ENCODE results near the gene HS6ST2. TPM values are rescaled to one million over a fixed set of nuclear protein-coding genes. Genes with fewer than 3 reads are reported as not detected.

The HS6ST2 gene
- total RNA-seq, 1 experiment from 2014 or later = 13.4 TPM

DNA sequence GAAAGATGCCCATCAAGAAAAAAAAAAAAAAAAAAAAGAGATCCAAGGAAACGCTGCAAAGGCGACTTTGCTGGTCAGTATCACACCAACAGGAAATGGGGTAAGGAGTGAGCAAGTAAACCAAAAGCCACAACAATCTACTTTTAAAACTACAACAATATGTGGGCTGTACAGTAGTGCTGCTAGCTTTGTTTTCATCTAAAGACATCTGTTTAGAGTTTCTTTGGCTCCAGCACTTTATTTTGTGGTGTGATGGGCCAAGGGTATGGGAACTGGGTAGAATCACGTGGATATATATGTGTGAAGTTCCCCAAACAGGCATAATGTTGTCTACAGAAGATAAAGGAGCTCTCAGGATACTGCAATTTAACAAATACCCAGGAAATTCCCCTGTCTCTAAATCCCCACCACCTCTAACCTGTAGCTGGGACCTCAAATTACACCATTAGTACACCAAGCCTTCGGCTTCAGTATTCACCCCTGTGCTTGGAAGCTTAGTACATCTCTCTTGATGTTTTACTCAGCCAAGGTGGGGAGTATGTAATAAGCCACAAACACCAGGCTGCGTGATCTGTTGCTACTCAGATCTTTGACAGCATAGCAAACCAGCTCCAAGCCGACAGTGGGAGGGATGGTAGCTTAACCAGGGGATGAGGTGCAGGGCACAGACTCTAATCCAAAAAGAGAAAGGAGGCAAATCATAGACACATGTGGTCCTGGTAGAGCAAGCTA lies 207.9 kb downstream of the HS6ST2 start:
- TF ChIP-seq, protein P1, sequence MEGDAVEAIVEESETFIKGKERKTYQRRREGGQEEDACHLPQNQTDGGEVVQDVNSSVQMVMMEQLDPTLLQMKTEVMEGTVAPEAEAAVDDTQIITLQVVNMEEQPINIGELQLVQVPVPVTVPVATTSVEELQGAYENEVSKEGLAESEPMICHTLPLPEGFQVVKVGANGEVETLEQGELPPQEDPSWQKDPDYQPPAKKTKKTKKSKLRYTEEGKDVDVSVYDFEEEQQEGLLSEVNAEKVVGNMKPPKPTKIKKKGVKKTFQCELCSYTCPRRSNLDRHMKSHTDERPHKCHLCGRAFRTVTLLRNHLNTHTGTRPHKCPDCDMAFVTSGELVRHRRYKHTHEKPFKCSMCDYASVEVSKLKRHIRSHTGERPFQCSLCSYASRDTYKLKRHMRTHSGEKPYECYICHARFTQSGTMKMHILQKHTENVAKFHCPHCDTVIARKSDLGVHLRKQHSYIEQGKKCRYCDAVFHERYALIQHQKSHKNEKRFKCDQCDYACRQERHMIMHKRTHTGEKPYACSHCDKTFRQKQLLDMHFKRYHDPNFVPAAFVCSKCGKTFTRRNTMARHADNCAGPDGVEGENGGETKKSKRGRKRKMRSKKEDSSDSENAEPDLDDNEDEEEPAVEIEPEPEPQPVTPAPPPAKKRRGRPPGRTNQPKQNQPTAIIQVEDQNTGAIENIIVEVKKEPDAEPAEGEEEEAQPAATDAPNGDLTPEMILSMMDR (conservative IDR thresholded peaks at IDR 0.05) = no peak
- no peak for TF ChIP-seq EZH2 (IDR thresholded peaks at IDR 0.05; ENCODE audit: low read depth)
- ChIA-PET CTCF (interaction anchor here (0.6 kb wide), 1 partner anchor 76 kb away, joined by 6 read pairs; no protein-coding TSS in a partner anchor), POLR2A (ENCODE audit: unreplicated experiment) (no interaction called here)
- Histone ChIP-seq H3K27me3 (ENCODE audit: insufficient read depth, low read depth) (no peaks in the 10 kb centered on the region), H3K4me1 (replicated peaks; ENCODE audit: insufficient read depth) (no peaks in the 10 kb centered on the region), H3K36me3 (ENCODE audit: low read depth) (no peaks in the 10 kb centered on the region), H3K4me2 (no peak overlapping the region), H2AFZ (no peak overlapping the region), H3F3A (ENCODE audit: insufficient read depth, low read depth) (no peaks in the 10 kb centered on the region), H3K9me2 (ENCODE audit: insufficient read depth) (no peaks in the 10 kb centered on the region), H3K27ac (no peak overlapping the region), H3K4me3 (no peak overlapping the region), H3K79me2 (ENCODE audit: low read depth) (no peaks in the 10 kb centered on the region), H4K20me1 (ENCODE audit: insufficient read depth) (no peaks in the 10 kb centered on the region), H3K9me3 (ENCODE audit: insufficient read depth, low read depth) (no peaks in the 10 kb centered on the region)
- no peak for DNase-seq
- no TSS peak for BruUV-seq (replicated peaks)
- intact Hi-C loops (cut with micrococcal nuclease; ENCODE audit: unreplicated experiment) = no loop called here

DNA sequence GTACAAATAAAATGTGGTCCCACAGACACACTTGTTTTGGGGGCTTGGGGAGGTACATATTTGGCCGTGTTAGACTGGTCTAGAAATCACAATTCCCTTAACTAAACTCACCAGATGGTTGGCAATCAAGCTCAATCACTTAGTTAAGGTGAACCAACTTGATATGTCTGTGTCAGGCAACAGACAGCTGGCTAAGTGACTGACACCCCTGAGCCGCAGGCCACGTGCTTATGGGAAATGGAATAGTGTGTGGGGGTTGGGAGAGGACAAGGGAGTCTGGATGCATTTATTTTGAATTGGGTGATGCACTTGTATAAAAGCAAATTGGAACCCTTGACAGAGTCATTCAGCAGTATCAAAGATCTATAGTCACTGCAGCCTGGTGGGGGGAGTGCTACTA lies 209.0 kb downstream of the HS6ST2 start:
- intact Hi-C loops (cut with micrococcal nuclease; ENCODE audit: unreplicated experiment) = loop anchor here (10.0 kb wide), 1 partner anchor 925 kb away; no protein-coding TSS in a partner anchor
- no peaks in the 10 kb centered on the region for H3K9me3 ChIP-seq (ENCODE audit: insufficient read depth, low read depth)
- ChIA-PET POLR2A (ENCODE audit: unreplicated experiment) (no interaction called here), CTCF (no interaction called here)
- no peaks in the 10 kb centered on the region for H3K27me3 ChIP-seq (ENCODE audit: insufficient read depth, low read depth)
- no peaks in the 10 kb centered on the region for H4K20me1 ChIP-seq (ENCODE audit: insufficient read depth)
- H3K79me2 ChIP-seq (ENCODE audit: low read depth) = no peaks in the 10 kb centered on the region
- H3F3A ChIP-seq (ENCODE audit: insufficient read depth, low read depth) = no peaks in the 10 kb centered on the region
- no peak for TF ChIP-seq EZH2 (IDR thresholded peaks at IDR 0.05; ENCODE audit: low read depth)
- TF ChIP-seq, protein P1 (conservative IDR thresholded peaks at IDR 0.05) = no peak
- H3K4me1 ChIP-seq (replicated peaks; ENCODE audit: insufficient read depth) = no peaks in the 10 kb centered on the region
- H3K36me3 ChIP-seq (ENCODE audit: low read depth) = no peaks in the 10 kb centered on the region
- H2AFZ ChIP-seq = no peak overlapping the region
- no peaks in the 10 kb centered on the region for H3K9me2 ChIP-seq (ENCODE audit: insufficient read depth)
- H3K4me2 ChIP-seq = no peak overlapping the region
- DNase-seq = no peak
- H3K27ac ChIP-seq = no peak overlapping the region
- BruUV-seq (replicated peaks) = no TSS peak
- H3K4me3 ChIP-seq = no peak overlapping the region

DNA sequence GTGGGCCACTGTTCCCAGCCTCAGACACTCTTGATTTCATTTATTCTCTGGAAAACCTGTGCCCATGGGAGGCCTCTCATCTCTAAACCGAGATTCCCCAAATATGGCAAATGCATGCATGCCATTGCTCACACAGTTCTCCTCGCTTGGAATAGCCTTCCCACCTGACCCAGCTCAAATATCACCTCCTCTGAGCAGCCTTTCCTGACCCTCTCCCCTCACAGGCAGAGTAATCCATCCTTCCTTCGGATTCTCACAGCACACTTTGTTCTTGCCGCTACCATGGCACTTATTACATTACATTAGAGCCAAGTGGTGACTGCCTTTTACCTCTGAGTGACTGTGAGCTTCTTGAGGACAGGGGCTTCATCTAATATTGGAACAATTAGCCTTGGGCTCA lies 209.5 kb downstream of the HS6ST2 start:
- H3K27me3 ChIP-seq (ENCODE audit: insufficient read depth, low read depth) = no peaks in the 10 kb centered on the region
- no peak overlapping the region for H3K27ac ChIP-seq
- H3K4me1 ChIP-seq (replicated peaks; ENCODE audit: insufficient read depth) = no peaks in the 10 kb centered on the region
- no peaks in the 10 kb centered on the region for H3K36me3 ChIP-seq (ENCODE audit: low read depth)
- no peaks in the 10 kb centered on the region for H3K9me2 ChIP-seq (ENCODE audit: insufficient read depth)
- no TSS peak for BruUV-seq (replicated peaks)
- intact Hi-C loops (cut with micrococcal nuclease; ENCODE audit: unreplicated experiment) = loop anchor here (10.0 kb wide), 1 partner anchor 926 kb away; no protein-coding TSS in a partner anchor
- no peaks in the 10 kb centered on the region for H3K79me2 ChIP-seq (ENCODE audit: low read depth)
- TF ChIP-seq, protein P1 (conservative IDR thresholded peaks at IDR 0.05) = no peak
- TF ChIP-seq EZH2 (IDR thresholded peaks at IDR 0.05; ENCODE audit: low read depth) = no peak
- H3K9me3 ChIP-seq (ENCODE audit: insufficient read depth, low read depth) = no peaks in the 10 kb centered on the region
- no peak for DNase-seq
- H3K4me3 ChIP-seq = no peak overlapping the region
- ChIA-PET POLR2A (ENCODE audit: unreplicated experiment) (no interaction called here), CTCF (no interaction called here)
- H3F3A ChIP-seq (ENCODE audit: insufficient read depth, low read depth) = no peaks in the 10 kb centered on the region
- H4K20me1 ChIP-seq (ENCODE audit: insufficient read depth) = no peaks in the 10 kb centered on the region
- no peak overlapping the region for H2AFZ ChIP-seq
- no peak overlapping the region for H3K4me2 ChIP-seq

Data from PC-9 (cell line).